Liver (tissue), 9 donors: ENCODE data around the gene ASXL1. TPM values are rescaled to one million over a fixed set of nuclear protein-coding genes. Genes with fewer than 3 reads are reported as not detected.

ENCODE experiments used
- DNase-seq: peaks from one replicate; pipeline ENCODE4 v3.0.0-alpha.2; 2017; ENCODE audit warnings: low spot score
- H3K27ac ChIP-seq, 2 donors: one replicate each; pipeline ENCODE4 v1.7.0; 2013; ENCODE audit warnings: inconsistent platforms in 2 of 2, low read length in 2 of 2, control low read depth in 1 of 2, low read depth in 1 of 2, mild to moderate bottlenecking in 1 of 2
- H3K27me3 ChIP-seq, 4 donors: one replicate each; pipeline versions ENCODE4 v1.6.1 to v1.7.0; 2013; ENCODE audit warnings: low read length in 3 of 4, inconsistent platforms in 1 of 4, mild to moderate bottlenecking in 1 of 4, moderate library complexity in 1 of 4; ENCODE audit not compliant: control insufficient read depth in 4 of 4, insufficient read depth in 4 of 4
- H3K36me3 ChIP-seq, 4 donors: one replicate each; pipeline versions ENCODE4 v1.6.1 to v1.7.0; 2013; ENCODE audit warnings: low read length in 3 of 4, mild to moderate bottlenecking in 3 of 4, low read depth in 1 of 4, moderate library complexity in 1 of 4; ENCODE audit not compliant: control insufficient read depth in 4 of 4, insufficient read depth in 3 of 4
- H3K4me1 ChIP-seq, 4 donors: one replicate each; pipeline versions ENCODE4 v1.6.1 to v1.7.0; 2013; ENCODE audit warnings: low read length in 3 of 4, mild to moderate bottlenecking in 3 of 4, moderate library complexity in 1 of 4; ENCODE audit not compliant: control insufficient read depth in 4 of 4, insufficient read depth in 4 of 4
- H3K4me3 ChIP-seq, 3 donors: one replicate each; pipeline versions ENCODE4 v1.6.1 to v1.7.0; 2013; ENCODE audit warnings: low read length in 3 of 3, control low read depth in 1 of 3, low read depth in 1 of 3, mild to moderate bottlenecking in 1 of 3
- H3K9ac ChIP-seq, 2 donors: one replicate each; pipeline ENCODE4 v1.7.0; 2013; ENCODE audit warnings: low read length in 2 of 2, mild to moderate bottlenecking in 2 of 2, moderate library complexity in 2 of 2, control low read depth in 1 of 2, low read depth in 1 of 2
- H3K9me3 ChIP-seq, 4 donors: one replicate each; pipeline versions ENCODE4 v1.6.1 to v1.7.0; 2013; ENCODE audit warnings: low read length in 3 of 4; ENCODE audit not compliant: control insufficient read depth in 4 of 4
- CTCF ChIP-seq: fragments of 150-350 bp; IDR thresholded peaks from 2 replicates; pipeline ENCODE4 v1.5.1; 2017; ENCODE audit warnings: improper control_type of control experiment, low read depth, low read length; ENCODE audit not compliant: missing input control
- FOXA1 ChIP-seq: IDR thresholded peaks from 2 replicates; pipeline ENCODE4 v1.6.1; 2016; ENCODE audit warnings: antibody characterized with exemption
- GABPA ChIP-seq, 2 donors: IDR thresholded peaks in 1 of 2; conservative IDR thresholded peaks in 1 of 2; 2 replicates each; pipeline ENCODE4 v1.6.1; 2016; ENCODE audit warnings: antibody characterized with exemption in 2 of 2, mild to moderate bottlenecking in 1 of 2, moderate library complexity in 1 of 2
- HNF4A ChIP-seq, 2 donors: conservative IDR thresholded peaks; 2 replicates each; pipeline ENCODE4 v1.6.1; 2016; ENCODE audit warnings: antibody characterized with exemption in 2 of 2, mild to moderate bottlenecking in 2 of 2
- HNF4G ChIP-seq: IDR thresholded peaks from 2 replicates; pipeline ENCODE4 v1.6.1; 2016; ENCODE audit warnings: antibody characterized with exemption
- TAF1 ChIP-seq: conservative IDR thresholded peaks from 2 replicates; pipeline ENCODE4 v1.6.1; 2016; ENCODE audit warnings: antibody characterized with exemption, mild to moderate bottlenecking
- YY1 ChIP-seq: IDR thresholded peaks from 2 replicates; pipeline ENCODE4 v1.6.1; 2016; ENCODE audit warnings: antibody characterized with exemption, mild to moderate bottlenecking
- WGBS: extraction: QIAGEN DNeasy Blood & Tissue Kit; methylation state at CpG from one replicate; pipeline ENCODE4 v1.1.7; 2013; 5-methylcytosine and 5-hydroxymethylcytosine counted together
- polyA plus RNA-seq, 2 donors: library from polyadenylated mRNA; stranded (reverse) in 1 of 2; unstranded in 1 of 2; fragments of 200-250 nt in 1 of 2; fragments of >200 nt in 1 of 2; fragmentation: Nextera tagmentation in 1 of 2; extraction: Ambion mirVana in 1 of 2; gene quantifications; one replicate each; pipeline versions ENCODE4 v1.2.1 to v1.2.3, GENCODE V29; 2013 to 2015
- total RNA-seq, 2 donors: library from RNA; depleted of rRNA; stranded (reverse); fragments of >200 nt; gene quantifications; one replicate each; pipeline ENCODE4 v1.2.3, GENCODE V29; 2014
- TF ChIP-seq, protein P1 (sequence below): IDR thresholded peaks from 2 replicates; pipeline ENCODE4 v1.6.1; 2016; ENCODE audit warnings: antibody characterized with exemption, mild to moderate bottlenecking
- donor health status: healthy.
- donor health status: healthy.
- donor health status: healthy.
- donor health status: healthy.
- donor health status: healthy.

ASXL1 gene
- total and polyA plus RNA-seq, 4 donors = 13.4 to 61.3 (median 24.5) TPM

DNA sequence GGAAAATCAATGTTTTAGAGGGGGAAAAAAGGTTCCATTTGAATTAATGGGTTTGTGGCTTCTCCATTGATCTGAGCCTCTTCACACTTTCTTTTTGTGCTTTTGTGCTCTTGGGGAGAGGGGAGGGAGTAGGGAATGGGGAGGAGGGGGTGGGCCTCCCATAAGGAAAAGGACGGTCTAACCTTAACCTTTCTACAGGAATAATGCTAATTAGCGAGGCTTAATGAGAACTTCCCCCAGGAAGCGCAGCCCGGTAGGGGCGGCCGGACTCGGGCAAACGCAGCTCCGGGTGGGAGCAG lies 124.0 kb downstream of the ASXL1 start:
- TF ChIP-seq GABPA (IDR thresholded peaks at IDR 0.05 in 1 of 2, conservative IDR thresholded peaks at IDR 0.05 in 1 of 2) (no peak), CTCF (no peak), YY1 (no peak)
- H3K9ac ChIP-seq = peak overlapping the region; percentile 8 to 27

DNA sequence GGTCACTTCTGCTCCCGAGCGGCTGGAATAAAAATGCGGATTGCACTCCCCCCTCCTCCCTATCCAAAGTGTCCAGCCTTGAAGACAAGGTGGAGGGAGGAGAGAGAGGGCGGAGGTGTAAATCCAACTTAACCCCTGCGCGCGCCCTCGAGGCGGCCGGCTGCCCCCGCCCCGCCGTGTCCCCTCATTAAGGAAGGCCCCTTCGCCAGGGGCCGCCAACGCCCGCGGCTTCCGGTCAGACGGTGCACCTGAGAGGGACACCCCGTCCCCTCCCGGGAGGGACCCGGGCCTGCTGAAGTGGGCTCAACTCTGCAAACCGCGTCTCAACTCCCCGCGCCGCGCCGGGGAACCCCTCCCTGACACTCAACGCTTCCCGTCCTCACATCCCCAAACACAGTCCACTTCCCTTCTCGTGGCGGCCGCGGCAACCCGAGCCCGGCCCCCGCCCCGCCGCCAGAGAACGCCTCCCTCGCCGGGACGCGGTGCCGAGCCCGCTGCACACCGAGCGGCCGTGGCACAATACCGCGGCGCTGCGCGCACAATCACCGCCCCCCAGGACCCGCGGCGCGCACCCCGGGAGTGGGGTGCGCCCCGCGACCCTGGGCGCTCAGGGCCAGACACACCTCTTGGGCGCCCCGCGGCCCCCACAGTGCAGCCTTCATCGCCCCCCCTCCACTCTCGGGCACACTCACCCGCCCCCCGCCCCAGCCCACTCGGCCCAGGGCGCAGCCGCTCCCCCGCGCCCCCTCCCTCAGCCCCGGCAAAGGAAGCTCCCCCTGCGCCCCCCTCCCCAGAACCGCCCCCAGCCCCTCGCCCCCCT lies 124.5 kb downstream of the ASXL1 start:
- H3K4me1 ChIP-seq = peaks cover 6 to 57% (median 31%) of the 10 kb centered on the region in 4 donors
- H3K9me3 ChIP-seq = no peaks in the 10 kb centered on the region
- 2% methylated on average over 82 of the region's 82 CpGs for WGBS

More for the DNA sequence above, 124.0 kb downstream of the ASXL1 start:
- Histone ChIP-seq H3K27ac (peak overlapping the region; percentile 32 to 68), H3K9me3 (no peaks in the 10 kb centered on the region), H3K4me1 (peaks cover 6 to 63% (median 35%) of the 10 kb centered on the region in 4 donors), H3K36me3 (no peaks in the 10 kb centered on the region), H3K27me3 (no peaks in the 10 kb centered on the region), H3K4me3 (peak overlapping the region; percentile 68 to 96 (median 80))
- no peak for DNase-seq
- 18% methylated on average over 9 of the region's 9 CpGs for WGBS

DNA sequence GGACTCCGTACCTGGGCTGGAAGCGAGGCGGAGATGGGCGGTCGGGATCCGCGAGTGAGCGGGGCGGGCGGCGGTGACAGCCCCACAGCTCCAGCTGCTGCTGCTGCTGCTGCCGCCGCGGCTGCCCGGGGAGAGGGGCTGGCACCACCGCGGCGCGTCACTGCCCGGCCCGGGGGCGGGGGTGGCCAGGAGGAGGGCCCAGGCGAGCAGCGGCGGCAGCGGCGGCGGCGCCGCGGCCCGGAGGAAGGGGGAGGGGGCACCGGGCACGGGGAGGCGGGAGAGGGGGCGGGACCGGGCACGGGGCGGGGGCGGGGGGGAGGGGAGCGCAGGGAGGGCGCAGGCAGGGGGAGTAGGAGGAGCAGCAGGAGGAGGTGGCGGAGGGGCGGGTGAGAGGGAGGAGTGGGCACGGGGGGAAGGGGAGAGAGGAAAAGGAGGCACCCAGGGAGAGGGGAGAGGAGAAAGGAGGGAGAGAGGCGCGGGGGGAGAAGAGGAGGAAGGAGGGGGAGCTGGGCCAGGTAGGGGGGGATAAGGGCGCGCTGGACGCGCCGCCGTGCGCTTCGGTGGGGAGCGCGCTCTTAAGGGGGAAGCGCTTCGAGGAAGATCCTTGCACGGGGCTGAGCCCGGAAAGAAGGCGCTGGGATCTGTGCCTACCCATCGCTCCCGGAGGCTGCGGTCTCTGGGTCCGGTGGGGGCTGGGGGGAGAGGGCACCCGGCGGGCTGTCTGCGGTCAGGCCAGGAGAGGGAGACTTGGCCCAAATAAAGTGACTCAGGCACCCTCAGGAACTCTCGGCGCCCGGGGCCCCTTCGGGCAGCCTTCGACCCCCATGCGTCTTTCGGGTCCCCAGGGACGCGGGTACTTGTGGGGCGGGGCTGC lies 125.5 kb downstream of the ASXL1 start:
- Histone ChIP-seq H3K9me3 (no peaks in the 10 kb centered on the region), H3K9ac (no peak overlapping the region), H3K4me3 (peak overlapping the region; percentile 57 to 96 (median 73)), H3K36me3 (no peaks in the 10 kb centered on the region), H3K27ac (peak overlapping the region; percentile 77 to 80), H3K4me1 (peaks cover 6 to 49% (median 30%) of the 10 kb centered on the region in 4 donors), H3K27me3 (no peaks in the 10 kb centered on the region)
- DNase-seq = peak; percentile 72
- 2% methylated on average over 78 of the region's 79 CpGs for whole genome bisulfite sequencing
- no peak for TF ChIP-seq HNF4A (conservative IDR thresholded peaks at IDR 0.05)

More for the DNA sequence above, 124.5 kb downstream of the ASXL1 start:
- no peaks in the 10 kb centered on the region for H3K27me3 ChIP-seq
- H3K36me3 ChIP-seq = no peaks in the 10 kb centered on the region
- TF ChIP-seq FOXA1 = no peak
- TF ChIP-seq, protein P1, sequence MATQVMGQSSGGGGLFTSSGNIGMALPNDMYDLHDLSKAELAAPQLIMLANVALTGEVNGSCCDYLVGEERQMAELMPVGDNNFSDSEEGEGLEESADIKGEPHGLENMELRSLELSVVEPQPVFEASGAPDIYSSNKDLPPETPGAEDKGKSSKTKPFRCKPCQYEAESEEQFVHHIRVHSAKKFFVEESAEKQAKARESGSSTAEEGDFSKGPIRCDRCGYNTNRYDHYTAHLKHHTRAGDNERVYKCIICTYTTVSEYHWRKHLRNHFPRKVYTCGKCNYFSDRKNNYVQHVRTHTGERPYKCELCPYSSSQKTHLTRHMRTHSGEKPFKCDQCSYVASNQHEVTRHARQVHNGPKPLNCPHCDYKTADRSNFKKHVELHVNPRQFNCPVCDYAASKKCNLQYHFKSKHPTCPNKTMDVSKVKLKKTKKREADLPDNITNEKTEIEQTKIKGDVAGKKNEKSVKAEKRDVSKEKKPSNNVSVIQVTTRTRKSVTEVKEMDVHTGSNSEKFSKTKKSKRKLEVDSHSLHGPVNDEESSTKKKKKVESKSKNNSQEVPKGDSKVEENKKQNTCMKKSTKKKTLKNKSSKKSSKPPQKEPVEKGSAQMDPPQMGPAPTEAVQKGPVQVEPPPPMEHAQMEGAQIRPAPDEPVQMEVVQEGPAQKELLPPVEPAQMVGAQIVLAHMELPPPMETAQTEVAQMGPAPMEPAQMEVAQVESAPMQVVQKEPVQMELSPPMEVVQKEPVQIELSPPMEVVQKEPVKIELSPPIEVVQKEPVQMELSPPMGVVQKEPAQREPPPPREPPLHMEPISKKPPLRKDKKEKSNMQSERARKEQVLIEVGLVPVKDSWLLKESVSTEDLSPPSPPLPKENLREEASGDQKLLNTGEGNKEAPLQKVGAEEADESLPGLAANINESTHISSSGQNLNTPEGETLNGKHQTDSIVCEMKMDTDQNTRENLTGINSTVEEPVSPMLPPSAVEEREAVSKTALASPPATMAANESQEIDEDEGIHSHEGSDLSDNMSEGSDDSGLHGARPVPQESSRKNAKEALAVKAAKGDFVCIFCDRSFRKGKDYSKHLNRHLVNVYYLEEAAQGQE = no peak
- TF ChIP-seq HNF4G = no peak
- no peak for TF ChIP-seq TAF1
- DNase-seq = no peak
- peak overlapping the region; percentile 68 to 96 (median 80) for H3K4me3 ChIP-seq
- peak overlapping the region; percentile 62 to 68 for H3K27ac ChIP-seq
- H3K9ac ChIP-seq = peak overlapping the region; percentile 3 to 27
